ENCODE data around the gene ACSF3.

GRCh38 chr16:89049484-89050118, 44.1 kb upstream of the ACSF3 start:
- TF ChIP-seq EP300 (IDR thresholded peaks at IDR 0.05) (no peak), CTCF (IDR thresholded peaks at IDR 0.05) (no peak)

Measured in sigmoid colon (tissue), 4 donors.